ENCODE data around the gene RGS19.

- no peak for TF ChIP-seq POLR2AphosphoS5 (IDR thresholded peaks at IDR 0.05)
- TF ChIP-seq CTCF (IDR thresholded peaks at IDR 0.05), result no peak
- TF ChIP-seq POLR2A (IDR thresholded peaks at IDR 0.05), result no peak
Measured at GRCh38 chr20:64068386-64069208, 10.7 kb downstream of the RGS19 start.
